Renal cortical epithelial cell (primary cell): Measurements from ENCODE around the gene PIP4P1. TPM values are rescaled to one million over a fixed set of nuclear protein-coding genes. Genes with fewer than 3 reads are reported as not detected.

Experiments used
- total RNA-seq: library from RNA; depleted of rRNA; stranded (reverse); fragments of >200 nt; gene quantifications from 2 replicates; pipeline ENCODE4 v1.2.3, GENCODE V29; 2014

The PIP4P1 gene
- total RNA-seq, 1 donor from 2014 or later, result 14.9 TPM

Other genes starting within 250 kb of the PIP4P1 start
- not detected in 2 replicates for gene OR11H6, start 237.7 kb downstream of the PIP4P1 start, total RNA-seq
- not detected in 2 replicates for gene OR11H7, start 232.5 kb downstream of the PIP4P1 start, total RNA-seq
- gene OR11H4, start 222.1 kb downstream of the PIP4P1 start, total RNA-seq, result not detected in 2 replicates
- gene TTC5, start 155.5 kb downstream of the PIP4P1 start, total RNA-seq, result 13.2 and 26.4 TPM in 2 replicates
- 40.1 and 60.3 TPM in 2 replicates for gene CCNB1IP1, start 128.2 kb downstream of the PIP4P1 start, total RNA-seq
- gene PARP2, start 117.8 kb downstream of the PIP4P1 start, total RNA-seq, result 4.2 and 12.6 TPM in 2 replicates
- 20.8 and 32.5 TPM in 2 replicates for gene TEP1, start 47.9 kb downstream of the PIP4P1 start, total RNA-seq
- gene KLHL33, start 25.3 kb downstream of the PIP4P1 start, total RNA-seq, result not detected in 2 replicates
- gene OSGEP, start 6.6 kb downstream of the PIP4P1 start, total RNA-seq, result 22.9 and 60.1 TPM in 2 replicates
- 66.0 and 73.5 TPM in 2 replicates for gene APEX1, start 6.2 kb downstream of the PIP4P1 start, total RNA-seq
- 88.2 and 172 TPM in 2 replicates for gene PNP, start 8.0 kb upstream of the PIP4P1 start, total RNA-seq
- not detected in 2 replicates for gene RNASE10, start 44.1 kb upstream of the PIP4P1 start, total RNA-seq
- not detected in 2 replicates for gene RNASE9, start 99.6 kb upstream of the PIP4P1 start, total RNA-seq
- gene RNASE11, start 126.6 kb upstream of the PIP4P1 start, total RNA-seq, result not detected in 2 replicates
- not detected in 2 replicates for gene RNASE12, start 129.9 kb upstream of the PIP4P1 start, total RNA-seq
- gene OR6S1, start 180.3 kb upstream of the PIP4P1 start, total RNA-seq, result not detected in 2 replicates
- 2.1 and 15.3 TPM in 2 replicates for gene RNASE4, start 223.1 kb upstream of the PIP4P1 start, total RNA-seq
- gene ANG, start 227.3 kb upstream of the PIP4P1 start, total RNA-seq, result 2.3 and 4.5 TPM in 2 replicates